ENCODE data around the gene CNTLN. TPM values are rescaled to one million over a fixed set of nuclear protein-coding genes. Genes with fewer than 3 reads are reported as not detected.

Gene CNTLN
- total RNA-seq, 4 donors from 2014 or later, result 12.6 to 26.2 (median 18.0) TPM

DNA sequence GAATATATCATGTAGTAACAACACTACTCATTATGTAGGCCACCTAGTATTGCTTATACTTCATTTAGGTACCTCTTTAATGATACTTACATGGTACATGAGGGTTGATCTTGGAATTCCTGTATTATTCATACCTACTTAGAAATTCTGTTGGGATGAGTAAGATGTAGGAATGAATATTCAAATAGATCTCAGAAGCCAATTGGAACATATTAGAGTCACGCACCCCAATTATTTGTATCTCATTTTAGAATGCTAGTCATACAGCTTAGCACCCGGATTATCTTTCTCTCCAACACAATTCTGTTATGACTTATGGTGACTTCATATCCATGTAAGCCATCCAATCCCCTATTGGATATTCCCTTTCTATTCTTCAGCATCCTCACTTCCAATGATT, 337.3 kb downstream of the CNTLN start:
- TF ChIP-seq, protein P1, sequence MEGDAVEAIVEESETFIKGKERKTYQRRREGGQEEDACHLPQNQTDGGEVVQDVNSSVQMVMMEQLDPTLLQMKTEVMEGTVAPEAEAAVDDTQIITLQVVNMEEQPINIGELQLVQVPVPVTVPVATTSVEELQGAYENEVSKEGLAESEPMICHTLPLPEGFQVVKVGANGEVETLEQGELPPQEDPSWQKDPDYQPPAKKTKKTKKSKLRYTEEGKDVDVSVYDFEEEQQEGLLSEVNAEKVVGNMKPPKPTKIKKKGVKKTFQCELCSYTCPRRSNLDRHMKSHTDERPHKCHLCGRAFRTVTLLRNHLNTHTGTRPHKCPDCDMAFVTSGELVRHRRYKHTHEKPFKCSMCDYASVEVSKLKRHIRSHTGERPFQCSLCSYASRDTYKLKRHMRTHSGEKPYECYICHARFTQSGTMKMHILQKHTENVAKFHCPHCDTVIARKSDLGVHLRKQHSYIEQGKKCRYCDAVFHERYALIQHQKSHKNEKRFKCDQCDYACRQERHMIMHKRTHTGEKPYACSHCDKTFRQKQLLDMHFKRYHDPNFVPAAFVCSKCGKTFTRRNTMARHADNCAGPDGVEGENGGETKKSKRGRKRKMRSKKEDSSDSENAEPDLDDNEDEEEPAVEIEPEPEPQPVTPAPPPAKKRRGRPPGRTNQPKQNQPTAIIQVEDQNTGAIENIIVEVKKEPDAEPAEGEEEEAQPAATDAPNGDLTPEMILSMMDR (IDR thresholded peaks at IDR 0.05; ENCODE audit: low read depth), result no peak

DNA sequence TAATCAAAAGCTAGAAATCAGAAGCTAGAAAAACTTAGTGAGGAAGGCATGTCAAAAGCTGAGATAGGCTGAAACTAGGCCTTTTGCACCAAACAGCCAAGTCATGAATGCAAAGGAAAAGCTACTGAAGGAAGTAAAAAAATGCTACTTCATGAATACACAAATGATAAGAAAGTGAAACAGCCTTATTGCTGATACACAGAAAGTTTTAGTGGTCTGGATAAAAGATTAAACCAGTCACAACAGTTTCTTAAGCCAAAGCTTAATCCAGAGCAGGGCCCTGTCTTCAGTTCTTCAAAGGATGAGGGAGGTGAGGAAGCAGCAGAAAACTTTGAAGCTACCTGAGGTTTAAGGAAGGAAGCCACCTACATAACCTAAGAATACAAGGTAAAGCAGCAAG, 341.6 kb downstream of the CNTLN start:
- TF ChIP-seq, protein P1 (IDR thresholded peaks at IDR 0.05; ENCODE audit: low read depth), result no peak

DNA sequence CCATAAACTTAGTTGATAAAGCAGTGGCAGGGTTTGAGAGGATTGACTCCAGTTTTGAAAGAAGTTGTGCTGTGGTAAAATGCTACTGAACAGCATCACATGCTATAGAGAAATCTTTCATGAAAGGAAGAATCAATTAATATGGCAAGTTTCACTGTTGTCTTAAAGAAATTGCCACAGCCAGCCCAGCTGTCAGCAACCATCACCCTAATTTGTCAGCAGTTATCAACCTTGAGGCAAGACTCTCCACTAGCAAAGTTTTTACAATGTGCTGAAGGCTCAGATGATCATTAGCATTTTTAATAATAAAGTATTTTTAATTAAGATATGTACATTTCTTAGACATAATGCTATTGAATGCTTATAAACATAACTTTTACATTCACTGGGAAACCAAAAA, 343.0 kb downstream of the CNTLN start:
- TF ChIP-seq, protein P1 (IDR thresholded peaks at IDR 0.05; ENCODE audit: low read depth), result no peak

DNA sequence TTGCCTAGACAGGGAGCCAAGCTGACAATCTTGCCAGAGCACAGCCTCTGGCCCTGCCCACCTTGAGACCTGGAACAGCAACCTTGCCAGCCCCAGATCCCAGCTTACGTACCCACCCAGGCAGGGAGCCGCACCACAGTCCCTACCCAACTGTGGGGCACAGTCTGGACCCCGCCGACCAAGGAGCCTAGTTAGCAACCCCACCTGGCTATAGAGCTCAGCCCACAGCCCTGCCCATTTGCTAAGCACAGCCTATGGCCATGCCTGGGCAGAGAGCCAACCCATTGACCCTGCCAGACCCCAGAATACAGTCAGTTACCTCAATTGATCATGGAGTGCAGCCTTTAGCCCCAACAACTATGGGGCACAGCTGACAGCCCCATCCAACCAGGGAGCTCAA, 346.1 kb downstream of the CNTLN start:
- TF ChIP-seq, protein P1 (IDR thresholded peaks at IDR 0.05; ENCODE audit: low read depth), result no peak

DNA sequence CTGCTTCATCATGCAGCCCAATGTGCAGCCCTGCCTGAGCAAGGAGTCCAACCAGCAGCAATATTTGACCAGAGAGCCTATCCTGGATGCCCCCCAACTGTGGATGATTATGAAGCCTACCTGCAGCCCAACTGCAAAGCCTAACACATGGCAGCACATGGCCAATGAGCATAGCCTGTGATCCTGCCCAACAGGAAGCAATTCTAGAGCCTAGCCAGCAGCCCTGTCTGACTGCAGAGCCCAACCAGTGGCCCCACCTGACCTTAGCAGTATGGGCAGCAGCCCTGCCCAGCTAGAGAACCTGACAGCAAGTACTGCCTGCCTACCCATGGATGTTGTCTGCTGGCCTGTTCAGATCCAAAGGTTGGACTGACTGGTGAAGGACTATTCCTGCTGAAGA, 346.7 kb downstream of the CNTLN start:
- TF ChIP-seq, protein P1 (IDR thresholded peaks at IDR 0.05; ENCODE audit: low read depth), result no peak

DNA sequence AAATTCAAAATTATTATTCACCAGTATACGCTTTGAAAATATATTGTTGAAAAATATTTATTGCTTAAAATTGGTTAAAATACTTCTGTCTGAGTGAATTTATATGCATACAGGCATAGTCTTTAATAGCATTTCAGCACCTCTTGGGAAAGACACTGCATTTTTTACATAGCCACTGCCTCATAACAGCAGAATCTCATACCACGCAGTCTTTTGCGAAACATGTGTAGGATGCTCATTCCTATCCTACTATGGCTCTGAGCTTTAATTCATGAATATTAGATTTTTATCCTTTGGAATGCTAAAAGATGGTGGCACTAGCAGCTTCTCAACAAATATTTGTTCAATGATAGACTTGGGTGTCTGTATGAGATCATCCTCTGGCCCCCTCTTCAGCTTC, 350.1 kb downstream of the CNTLN start:
- TF ChIP-seq, protein P1 (IDR thresholded peaks at IDR 0.05; ENCODE audit: low read depth), result no peak

DNA sequence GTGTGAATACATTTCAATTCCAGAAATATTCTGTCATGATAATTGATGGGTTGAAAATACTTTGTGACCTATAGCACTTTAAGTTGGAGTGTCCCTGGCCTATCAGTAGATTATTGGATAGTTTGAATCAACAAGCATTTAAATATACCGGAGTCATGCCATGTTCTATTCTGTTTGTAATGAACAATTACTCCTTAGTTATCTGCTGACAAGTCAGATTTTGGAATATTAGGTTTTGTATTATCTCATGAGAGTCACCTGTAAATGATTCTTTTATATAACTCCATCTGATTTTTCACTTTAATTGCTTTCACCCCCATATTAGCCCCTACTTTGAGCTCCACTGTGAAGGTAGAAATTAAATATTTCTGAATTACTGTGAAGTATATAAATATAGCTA, 351.6 kb downstream of the CNTLN start:
- TF ChIP-seq, protein P1 (IDR thresholded peaks at IDR 0.05; ENCODE audit: low read depth), result no peak
